HepG2 (cell line): Measurements from ENCODE around the gene SLC17A9. TPM values are rescaled to one million over a fixed set of nuclear protein-coding genes. Genes with fewer than 3 reads are reported as not detected.

ENCODE experiments used
- ATAC-seq: fragments of 200-7000 bp; cut with Tn5 transposase; 3 replicates; pipeline ENCODE4 v1.9.1; 2020; ENCODE audit warnings: mild to moderate bottlenecking, moderate library complexity
- BruUV-seq: library from RNA; stranded (reverse); fragments of 400-500 nt; replicated peaks from 2 replicates; lab custom pipeline; 2021; lab: Mats Ljungman, UMichigan
- CTCF ChIA-PET: fragments of 300-600 bp; formaldehyde crosslinking; extraction: SDS; loops from one replicate; lab custom pipeline; 2021; ENCODE audit warnings: low total read pairs, inconsistent platforms, low intra/inter-chr PET ratio; lab: Yijun Ruan, JAX
- POLR2A ChIA-PET: fragments of 350-600 bp; sonication (Branson Sonifier 250); formaldehyde crosslinking; loops from one replicate; lab custom pipeline; 2020; ENCODE audit warnings: antibody characterized with exemption, inconsistent platforms; lab: Yijun Ruan, JAX
- DNase-seq: peaks from one replicate; pipeline ENCODE4 v3.0.0-alpha.2; 2015; ENCODE audit warnings: low spot score
- FAIRE-seq: peaks from 3 replicates; lab custom pipeline; 2011; peaks lifted over from hg19 to GRCh38; lab: Jason Lieb, UNC
- H2AFZ ChIP-seq: one replicate; pipeline ENCODE4 v1.6.1; 2011; ENCODE audit warnings: low read length, inconsistent platforms
- H3K27ac ChIP-seq: fragments of 300-600 bp; 3 replicates; pipeline ENCODE4 v1.8.0; 2011; ENCODE audit warnings: mixed run types, mild to moderate bottlenecking, mixed read lengths, low read length, inconsistent platforms; ENCODE audit not compliant: insufficient read depth; ENCODE audit errors: extremely low read length
- H3K27me3 ChIP-seq, 2 experiments: fragments of 200-600 bp in 1 of 2; 2 replicates in 1 of 2; 3 replicates in 1 of 2; pipeline versions ENCODE4 v1.6.0 to v1.8.0; 2011; ENCODE audit warnings: low read length in 2 of 2, mild to moderate bottlenecking in 2 of 2, moderate library complexity in 2 of 2, inconsistent platforms in 1 of 2; ENCODE audit not compliant: insufficient read depth in 2 of 2, control insufficient read depth in 1 of 2
- H3K36me3 ChIP-seq, 2 experiments: fragments of 200-600 bp in 1 of 2; replicated peaks in 1 of 2; 2 replicates in 1 of 2; 3 replicates in 1 of 2; pipeline versions ENCODE4 v1.5.1 to v1.8.0; 2011; ENCODE audit warnings: low read length in 2 of 2, inconsistent platforms in 1 of 2; ENCODE audit not compliant: insufficient read depth in 2 of 2, control insufficient read depth in 1 of 2
- H3K4me1 ChIP-seq: 2 replicates; pipeline ENCODE4 v1.5.1; 2012; ENCODE audit warnings: low read length, inconsistent platforms; ENCODE audit not compliant: insufficient read depth
- H3K4me2 ChIP-seq: 2 replicates; pipeline ENCODE4 v1.6.0; 2011; ENCODE audit warnings: low read depth, low read length, inconsistent platforms
- H3K4me3 ChIP-seq, 3 experiments: fragments of 200-600 bp in 1 of 3; sonication (generic), shearing (Covaris generic) in 1 of 3; replicated peaks in 1 of 3; 2 replicates each; pipeline ENCODE4 v1.5.1; 2011 to 2016; ENCODE audit warnings: low read length in 3 of 3, inconsistent platforms in 2 of 3, low read depth in 2 of 3, mild to moderate bottlenecking in 2 of 3, control low read depth in 1 of 3, mixed read lengths in 1 of 3; ENCODE audit not compliant: insufficient read depth in 1 of 3
- H3K79me2 ChIP-seq: one replicate; pipeline ENCODE4 v1.6.1; 2011; ENCODE audit warnings: low read length, inconsistent platforms; ENCODE audit not compliant: insufficient read depth
- H3K9ac ChIP-seq: 2 replicates; pipeline ENCODE4 v1.6.0; 2011; ENCODE audit warnings: mild to moderate bottlenecking, low read depth, low read length, inconsistent platforms; ENCODE audit not compliant: insufficient read depth
- H3K9me3 ChIP-seq: 2 replicates; pipeline ENCODE4 v1.5.1; 2012; ENCODE audit warnings: mild to moderate bottlenecking, low read length
- H4K20me1 ChIP-seq: 2 replicates; pipeline ENCODE4 v1.6.0; 2011; ENCODE audit warnings: inconsistent platforms, mild to moderate bottlenecking, low read length, moderate library complexity; ENCODE audit not compliant: insufficient read depth
- BRD4 ChIP-seq: sonication (generic); formaldehyde crosslinking; IDR thresholded peaks from 2 replicates; pipeline ENCODE4 v1.4.0; 2020; ENCODE audit warnings: missing genetic modification reagents
- CEBPG ChIP-seq: IDR thresholded peaks from 2 replicates; pipeline ENCODE4 v1.6.1; 2016
- ELF4 ChIP-seq: sonication (generic); formaldehyde crosslinking; IDR thresholded peaks from 2 replicates; pipeline ENCODE4 v1.5.0; 2020; ENCODE audit warnings: missing genetic modification reagents, mild to moderate bottlenecking, moderate library complexity, borderline replicate concordance
- GTF2F1 ChIP-seq: fragments of 150-350 bp; IDR thresholded peaks from 2 replicates; pipeline ENCODE4 v1.6.1; 2014; ENCODE audit warnings: low read length
- IRF2 ChIP-seq: IDR thresholded peaks from 2 replicates; pipeline ENCODE4 v1.6.1; 2018; ENCODE audit warnings: missing genetic modification reagents, missing compliant biosample characterization
- NFE2 ChIP-seq: sonication (generic); formaldehyde crosslinking; IDR thresholded peaks from 2 replicates; pipeline ENCODE4 v1.4.0; 2020; ENCODE audit warnings: missing genetic modification reagents
- NFIB ChIP-seq: sonication (generic); formaldehyde crosslinking; IDR thresholded peaks from 2 replicates; pipeline ENCODE4 v1.9.0; 2021; ENCODE audit warnings: missing genetic modification reagents, mild to moderate bottlenecking, borderline replicate concordance
- POLR2A ChIP-seq, 2 experiments: IDR thresholded peaks; 2 replicates each; pipeline ENCODE4 v1.6.1; 2011; ENCODE audit warnings: low read depth in 2 of 2, low read length in 2 of 2, mild to moderate bottlenecking in 1 of 2, moderate library complexity in 1 of 2; ENCODE audit not compliant: insufficient read depth in 1 of 2
- RAD21 ChIP-seq: fragments of 450-650 bp; formaldehyde crosslinking; IDR thresholded peaks from 2 replicates; pipeline ENCODE4 v1.5.0; 2020; ENCODE audit warnings: mild to moderate bottlenecking
- RCOR2 ChIP-seq: IDR thresholded peaks from 2 replicates; pipeline ENCODE4 v1.6.1; 2016; ENCODE audit warnings: missing biosample characterization, missing genetic modification reagents
- SP140L ChIP-seq: sonication (generic); formaldehyde crosslinking; IDR thresholded peaks from 2 replicates; pipeline ENCODE4 v1.4.0; 2020; ENCODE audit warnings: missing genetic modification reagents, borderline replicate concordance
- SPEN ChIP-seq: sonication (generic); formaldehyde crosslinking; IDR thresholded peaks from 2 replicates; pipeline ENCODE4 v1.5.1; 2020; ENCODE audit warnings: low read depth, mild to moderate bottlenecking, missing genetic modification reagents
- ZNF234 ChIP-seq: sonication (generic); formaldehyde crosslinking; conservative IDR thresholded peaks from 2 replicates; pipeline ENCODE4 v1.5.1; 2020; ENCODE audit warnings: mild to moderate bottlenecking, missing genetic modification reagents
- ZNF335 ChIP-seq: sonication (generic); formaldehyde crosslinking; IDR thresholded peaks from 2 replicates; pipeline ENCODE4 v1.4.0; 2020; ENCODE audit warnings: missing genetic modification reagents
- ZNF749 ChIP-seq: sonication (generic); formaldehyde crosslinking; IDR thresholded peaks from 2 replicates; pipeline ENCODE4 v1.8.0; 2022; ENCODE audit warnings: mild to moderate bottlenecking, missing genetic modification reagents, moderate library complexity, borderline replicate concordance
- ZNF780A ChIP-seq: sonication (generic); formaldehyde crosslinking; IDR thresholded peaks from 2 replicates; pipeline ENCODE4 v1.8.0; 2022; ENCODE audit warnings: mild to moderate bottlenecking, missing genetic modification reagents, moderate library complexity
- WGBS: methylation state at CpG from one replicate; pipeline ENCODE4 v1.1.6; 2017; ENCODE audit warnings: low lambda C conversion rate; 5-methylcytosine and 5-hydroxymethylcytosine counted together
- in situ Hi-C: cut with HindIII; loops from 2 replicates; pipeline ENCODE4 v1.10.0; 2017; ENCODE audit warnings: low pct_unique_long_range_greater_than_20kb; ENCODE audit not compliant: extremely low pct_ligation_motif_present
- intact Hi-C: fragments of 100-400 bp; cut with micrococcal nuclease; formaldehyde crosslinking; loops from one replicate; pipeline ENCODE4 v1.10.0; 2022; ENCODE audit not compliant: unreplicated experiment
- polyA plus RNA-seq, 8 experiments: library from polyadenylated mRNA; depleted of rRNA in 3 of 8; stranded (reverse) in 7 of 8; unstranded in 1 of 8; fragments of >200 nt; fragmentation: Illumina TruSeq in 4 of 8; extraction: Trizol in 4 of 8; gene quantifications; 2 replicates each; pipeline versions ENCODE4 v1.2.1 to v1.2.3, GENCODE V29; 2011 to 2016; ENCODE audit warnings: low read depth in 4 of 8, missing spikeins in 1 of 8, mixed read lengths in 1 of 8; ENCODE audit not compliant: insufficient read depth in 1 of 8
- total RNA-seq, 5 experiments: library from RNA; depleted of rRNA; stranded (reverse); fragments of >200 nt; fragmentation: Illumina TruSeq; extraction: Trizol; gene quantifications; 2 replicates each; pipeline ENCODE4 v1.2.3, GENCODE V29; 2016; ENCODE audit warnings: low read depth in 1 of 5
- TF ChIP-seq, protein P1 (sequence below): sonication (generic); formaldehyde crosslinking; IDR thresholded peaks from 2 replicates; pipeline ENCODE4 v1.5.0; 2020; ENCODE audit warnings: mild to moderate bottlenecking, missing genetic modification reagents, borderline replicate concordance
- TF ChIP-seq, protein P2 (sequence below), 2 experiments: sonication (generic) in 1 of 2; formaldehyde crosslinking in 1 of 2; IDR thresholded peaks; 2 replicates each; pipeline versions ENCODE4 v1.5.1 to v1.6.1; 2011 to 2020; ENCODE audit warnings: borderline replicate concordance in 1 of 2, low read depth in 1 of 2, low read length in 1 of 2, mild to moderate bottlenecking in 1 of 2, missing genetic modification reagents in 1 of 2, moderate library complexity in 1 of 2
- TF ChIP-seq, protein P3 (sequence below): sonication (generic); formaldehyde crosslinking; IDR thresholded peaks from 2 replicates; pipeline ENCODE4 v1.5.0; 2020; ENCODE audit warnings: missing genetic modification reagents, mild to moderate bottlenecking, borderline replicate concordance

SLC17A9 gene
- total and polyA plus RNA-seq, 2 of the 13 experiments (the other 11 are each of a cell fraction or from before 2014, with no cell fraction given), result 110 to 191 TPM

DNA sequence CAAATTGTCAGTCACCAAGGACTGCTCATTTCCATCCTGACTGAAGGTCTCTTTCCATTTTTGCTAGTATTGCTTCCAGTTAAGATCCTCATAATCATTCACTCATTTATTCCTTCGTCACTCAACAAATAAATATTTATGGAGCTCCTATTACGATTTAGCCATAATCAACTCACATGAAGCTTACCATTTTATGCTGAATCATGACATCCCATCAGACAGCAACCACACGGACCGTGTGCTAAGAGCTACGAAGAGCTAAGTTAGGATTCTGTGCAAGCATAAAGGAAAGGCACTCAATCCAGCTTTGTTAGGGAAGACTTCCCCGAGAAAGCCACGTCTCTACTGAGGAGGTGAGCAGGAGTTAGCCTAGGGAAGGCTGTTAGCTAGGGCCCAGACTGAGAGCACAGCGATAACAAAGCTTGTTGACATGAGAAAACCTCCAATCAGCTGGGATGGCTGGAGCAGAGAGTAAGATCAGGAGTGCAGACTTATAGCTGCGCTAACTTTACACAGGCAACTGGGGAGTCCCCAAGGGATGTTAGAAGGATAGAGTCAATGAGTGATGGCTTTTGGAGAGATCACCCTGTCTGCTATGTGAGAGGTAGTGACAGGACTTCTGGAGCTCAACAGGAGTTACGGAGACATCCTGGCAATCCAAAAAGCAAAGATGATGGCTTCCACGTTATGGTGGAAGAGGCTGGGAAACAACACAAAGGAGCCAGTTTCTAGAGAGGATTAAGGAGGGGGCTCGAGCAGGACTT is 17.1 kb upstream of the SLC17A9 start:
- Histone ChIP-seq H3K9me3 (no peaks in the 10 kb centered on the region), H3K27ac (peak overlapping the region; percentile 4), H3K79me2 (peaks cover 94% of the 10 kb centered on the region), H3K27me3 (no peaks in the 10 kb centered on the region; a peak in 1 of 5 replicates), H3K4me3 (peak overlapping the region; percentile 5 to 94 (median 76); a peak in 4 of 6 replicates), H3K4me2 (peak overlapping the region; percentile 81), H3K9ac (peak overlapping the region; percentile 97), H3K4me1 (peaks cover 79% of the 10 kb centered on the region), H3K36me3 (peaks cover 17 to 28% of the 10 kb centered on the region in 2 experiments), H4K20me1 (peaks cover 69% of the 10 kb centered on the region), H2AFZ (no peak overlapping the region)
- FAIRE-seq, result no peak
- CTCF ChIA-PET, result no interaction called here
- in situ Hi-C loops (no loop called here), intact Hi-C loops (loop anchor here (1.0 to 5.0 kb wide), 2 partner anchors 8 to 33 kb away; no protein-coding TSS in a partner anchor)
- POLR2A ChIA-PET, result interaction anchor here (0.7 to 7.5 kb wide), 12 partner anchors 8 to 113 kb away, joined by 3 to 205 read pairs (median 4); partner anchors contain the start of genes DIDO1 and SLC17A9
- no peak for ATAC-seq
- no TSS peak for BruUV-seq
- no peak for DNase-seq
- 90% methylated on average over 12 of the region's 12 CpGs for WGBS
- TF ChIP-seq ZNF780A, result no peak
- TF ChIP-seq BRD4, result no peak
- TF ChIP-seq, protein P1, sequence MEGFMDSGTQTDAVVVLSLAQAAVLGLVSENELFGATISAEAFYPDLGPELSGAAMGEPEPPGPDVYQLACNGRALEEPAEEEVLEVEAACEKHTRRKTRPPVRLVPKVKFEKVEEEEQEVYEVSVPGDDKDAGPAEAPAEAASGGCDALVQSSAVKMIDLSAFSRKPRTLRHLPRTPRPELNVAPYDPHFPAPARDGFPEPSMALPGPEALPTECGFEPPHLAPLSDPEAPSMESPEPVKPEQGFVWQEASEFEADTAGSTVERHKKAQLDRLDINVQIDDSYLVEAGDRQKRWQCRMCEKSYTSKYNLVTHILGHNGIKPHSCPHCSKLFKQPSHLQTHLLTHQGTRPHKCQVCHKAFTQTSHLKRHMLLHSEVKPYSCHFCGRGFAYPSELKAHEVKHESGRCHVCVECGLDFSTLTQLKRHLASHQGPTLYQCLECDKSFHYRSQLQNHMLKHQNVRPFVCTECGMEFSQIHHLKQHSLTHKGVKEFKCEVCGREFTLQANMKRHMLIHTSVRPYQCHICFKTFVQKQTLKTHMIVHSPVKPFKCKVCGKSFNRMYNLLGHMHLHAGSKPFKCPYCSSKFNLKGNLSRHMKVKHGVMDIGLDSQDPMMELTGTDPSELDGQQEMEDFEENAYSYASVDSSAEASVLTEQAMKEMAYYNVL (CRISPR knock-in tag), result no peak
- no peak for TF ChIP-seq RAD21 (CRISPR knock-in tag)
- no peak for TF ChIP-seq ZNF749 (CRISPR knock-in tag)
- TF ChIP-seq IRF2 (CRISPR knock-in tag), result no peak
- TF ChIP-seq POLR2A (IDR thresholded peaks at IDR 0.05; ENCODE audit: insufficient read depth in 1 of 2, low read depth in 2 of 2, low read length in 2 of 2), result peak in 1 of 2 experiments; percentile 31; a peak in 2 of 4 replicates
- no peak for TF ChIP-seq GTF2F1
- TF ChIP-seq, protein P2, sequence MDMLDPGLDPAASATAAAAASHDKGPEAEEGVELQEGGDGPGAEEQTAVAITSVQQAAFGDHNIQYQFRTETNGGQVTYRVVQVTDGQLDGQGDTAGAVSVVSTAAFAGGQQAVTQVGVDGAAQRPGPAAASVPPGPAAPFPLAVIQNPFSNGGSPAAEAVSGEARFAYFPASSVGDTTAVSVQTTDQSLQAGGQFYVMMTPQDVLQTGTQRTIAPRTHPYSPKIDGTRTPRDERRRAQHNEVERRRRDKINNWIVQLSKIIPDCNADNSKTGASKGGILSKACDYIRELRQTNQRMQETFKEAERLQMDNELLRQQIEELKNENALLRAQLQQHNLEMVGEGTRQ (IDR thresholded peaks at IDR 0.05; ENCODE audit: low read depth, low read length), result no peak
- TF ChIP-seq, protein P2 (CRISPR knock-in tag; IDR thresholded peaks at IDR 0.05; ENCODE audit: borderline replicate concordance), result no peak
- no peak for TF ChIP-seq NFIB (CRISPR knock-in tag)
- no peak for TF ChIP-seq ELF4 (CRISPR knock-in tag)
- TF ChIP-seq ZNF234 (CRISPR knock-in tag), result no peak
- peak; percentile 47; the same call in 1 of the 2 replicates for TF ChIP-seq SPEN
- TF ChIP-seq CEBPG (CRISPR knock-in tag), result no peak
- TF ChIP-seq ZNF335, result no peak
- TF ChIP-seq SP140L (CRISPR knock-in tag), result no peak
- TF ChIP-seq, protein P3, sequence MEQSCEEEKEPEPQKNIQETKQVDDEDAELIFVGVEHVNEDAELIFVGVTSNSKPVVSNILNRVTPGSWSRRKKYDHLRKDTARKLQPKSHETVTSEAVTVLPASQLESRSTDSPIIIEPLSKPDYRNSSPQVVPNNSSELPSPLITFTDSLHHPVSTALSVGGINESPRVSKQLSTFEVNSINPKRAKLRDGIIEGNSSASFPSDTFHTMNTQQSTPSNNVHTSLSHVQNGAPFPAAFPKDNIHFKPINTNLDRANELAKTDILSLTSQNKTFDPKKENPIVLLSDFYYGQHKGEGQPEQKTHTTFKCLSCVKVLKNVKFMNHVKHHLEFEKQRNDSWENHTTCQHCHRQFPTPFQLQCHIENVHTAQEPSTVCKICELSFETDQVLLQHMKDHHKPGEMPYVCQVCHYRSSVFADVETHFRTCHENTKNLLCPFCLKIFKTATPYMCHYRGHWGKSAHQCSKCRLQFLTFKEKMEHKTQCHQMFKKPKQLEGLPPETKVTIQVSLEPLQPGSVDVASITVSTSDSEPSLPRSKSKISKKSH (CRISPR knock-in tag), result no peak
- no peak for TF ChIP-seq RCOR2 (CRISPR knock-in tag)
- TF ChIP-seq NFE2 (CRISPR knock-in tag), result peak; percentile 41; the same call in 1 of the 2 replicates
